HepG2 (cell line): Measurements from ENCODE around the gene OR2F2. TPM values are rescaled to one million over a fixed set of nuclear protein-coding genes. Genes with fewer than 3 reads are reported as not detected.

Source experiments
- ATF7-NPFF ChIP-seq: sonication (generic); formaldehyde crosslinking; IDR thresholded peaks from 2 replicates; pipeline ENCODE4 v1.8.1; 2023; ENCODE audit warnings: mild to moderate bottlenecking, low read depth, missing genetic modification reagents, moderate library complexity
- BRCA1 ChIP-seq: sonication (generic); formaldehyde crosslinking; IDR thresholded peaks from 2 replicates; pipeline ENCODE4 v1.4.0; 2020; ENCODE audit warnings: missing genetic modification reagents
- CCDC6 ChIP-seq: sonication (generic); formaldehyde crosslinking; IDR thresholded peaks from 2 replicates; pipeline ENCODE4 v1.8.1; 2022; ENCODE audit warnings: mild to moderate bottlenecking, missing genetic modification reagents, moderate library complexity
- DZIP1 ChIP-seq: sonication (generic); formaldehyde crosslinking; IDR thresholded peaks from 2 replicates; pipeline ENCODE4 v1.5.0; 2020; ENCODE audit warnings: mild to moderate bottlenecking, missing genetic modification reagents
- ELF1 ChIP-seq: sonication (generic); formaldehyde crosslinking; IDR thresholded peaks from 2 replicates; pipeline ENCODE4 v1.4.0; 2020; ENCODE audit warnings: missing genetic modification reagents
- HES4 ChIP-seq: sonication (generic); formaldehyde crosslinking; IDR thresholded peaks from 2 replicates; pipeline ENCODE4 v1.9.0; 2021; ENCODE audit warnings: mild to moderate bottlenecking, missing genetic modification reagents, borderline replicate concordance
- MAF1 ChIP-seq: sonication (generic); formaldehyde crosslinking; IDR thresholded peaks from 2 replicates; pipeline ENCODE4 v1.5.0; 2020; ENCODE audit warnings: missing genetic modification reagents, borderline replicate concordance
- MZF1 ChIP-seq: sonication (generic); formaldehyde crosslinking; IDR thresholded peaks from 2 replicates; pipeline ENCODE4 v1.8.1; 2023; ENCODE audit warnings: mild to moderate bottlenecking, missing genetic modification reagents, borderline replicate concordance
- NR2F6 ChIP-seq, 2 experiments: IDR thresholded peaks; 2 replicates each; pipeline ENCODE4 v1.6.1; 2016; ENCODE audit warnings: antibody characterized with exemption in 1 of 2, mild to moderate bottlenecking in 1 of 2
- RAD51 ChIP-seq: fragments of 450-650 bp; IDR thresholded peaks from 2 replicates; pipeline ENCODE4 v1.6.1; 2016; ENCODE audit warnings: borderline replicate concordance
- RFXAP ChIP-seq: sonication (generic); formaldehyde crosslinking; IDR thresholded peaks from 2 replicates; pipeline ENCODE4 v1.4.0; 2020; ENCODE audit warnings: missing genetic modification reagents, borderline replicate concordance
- ZFP37 ChIP-seq: sonication (generic); formaldehyde crosslinking; IDR thresholded peaks from 2 replicates; pipeline ENCODE4 v1.4.0; 2020; ENCODE audit warnings: missing genetic modification reagents, borderline replicate concordance
- ZFP62 ChIP-seq: sonication (generic); formaldehyde crosslinking; IDR thresholded peaks from 2 replicates; pipeline ENCODE4 v1.4.0; 2020; ENCODE audit warnings: missing genetic modification reagents
- ZKSCAN8 ChIP-seq: IDR thresholded peaks from 2 replicates; pipeline ENCODE4 v1.6.1; 2016; ENCODE audit warnings: borderline replicate concordance, missing genetic modification reagents, missing compliant biosample characterization
- ZMYM3 ChIP-seq: sonication (generic); formaldehyde crosslinking; IDR thresholded peaks from 2 replicates; pipeline ENCODE4 v1.5.1; 2020; ENCODE audit warnings: mild to moderate bottlenecking, missing genetic modification reagents
- ZNF10 ChIP-seq: sonication (generic); formaldehyde crosslinking; IDR thresholded peaks from 2 replicates; pipeline ENCODE4 v1.4.0; 2020; ENCODE audit warnings: mild to moderate bottlenecking, low read depth, missing genetic modification reagents, borderline replicate concordance
- ZNF143 ChIP-seq: sonication (generic); formaldehyde crosslinking; IDR thresholded peaks from 2 replicates; pipeline ENCODE4 v1.4.0; 2020; ENCODE audit warnings: missing genetic modification reagents
- ZNF329 ChIP-seq: sonication (generic); formaldehyde crosslinking; IDR thresholded peaks from 2 replicates; pipeline ENCODE4 v1.9.0; 2021; ENCODE audit warnings: low read depth, mild to moderate bottlenecking, missing genetic modification reagents
- ZNF33B ChIP-seq: sonication (generic); formaldehyde crosslinking; IDR thresholded peaks from 2 replicates; pipeline ENCODE4 v1.5.1; 2020; ENCODE audit warnings: mild to moderate bottlenecking, missing genetic modification reagents
- ZNF382 ChIP-seq: sonication (generic); formaldehyde crosslinking; IDR thresholded peaks from 2 replicates; pipeline ENCODE4 v1.5.0; 2020; ENCODE audit warnings: missing genetic modification reagents, mild to moderate bottlenecking, borderline replicate concordance
- ZNF446 ChIP-seq: sonication (generic); formaldehyde crosslinking; IDR thresholded peaks from 2 replicates; pipeline ENCODE4 v1.5.0; 2020; ENCODE audit warnings: mild to moderate bottlenecking, missing genetic modification reagents
- ZNF546 ChIP-seq: sonication (generic); formaldehyde crosslinking; conservative IDR thresholded peaks from 2 replicates; pipeline ENCODE4 v1.8.1; 2023; ENCODE audit warnings: mild to moderate bottlenecking, missing genetic modification reagents
- ZNF597 ChIP-seq: sonication (generic); formaldehyde crosslinking; IDR thresholded peaks from 2 replicates; pipeline ENCODE4 v1.5.0; 2020; ENCODE audit warnings: missing genetic modification reagents
- ZNF598 ChIP-seq: sonication (generic); formaldehyde crosslinking; IDR thresholded peaks from 2 replicates; pipeline ENCODE4 v1.5.1; 2020; ENCODE audit warnings: mild to moderate bottlenecking, missing genetic modification reagents, borderline replicate concordance
- ZNF678 ChIP-seq: sonication (generic); formaldehyde crosslinking; IDR thresholded peaks from 2 replicates; pipeline ENCODE4 v1.4.0; 2020; ENCODE audit warnings: mild to moderate bottlenecking, missing genetic modification reagents
- polyA plus RNA-seq, 8 experiments: library from polyadenylated mRNA; depleted of rRNA in 3 of 8; stranded (reverse) in 7 of 8; unstranded in 1 of 8; fragments of >200 nt; fragmentation: Illumina TruSeq in 4 of 8; extraction: Trizol in 4 of 8; gene quantifications; 2 replicates each; pipeline versions ENCODE4 v1.2.1 to v1.2.3, GENCODE V29; 2011 to 2016; ENCODE audit warnings: low read depth in 4 of 8, missing spikeins in 1 of 8, mixed read lengths in 1 of 8; ENCODE audit not compliant: insufficient read depth in 1 of 8
- total RNA-seq, 5 experiments: library from RNA; depleted of rRNA; stranded (reverse); fragments of >200 nt; fragmentation: Illumina TruSeq; extraction: Trizol; gene quantifications; 2 replicates each; pipeline ENCODE4 v1.2.3, GENCODE V29; 2016; ENCODE audit warnings: low read depth in 1 of 5
- TF ChIP-seq, protein P1 (sequence below): sonication (generic); formaldehyde crosslinking; IDR thresholded peaks from 2 replicates; pipeline ENCODE4 v1.5.1; 2020; ENCODE audit warnings: missing genetic modification reagents, mild to moderate bottlenecking, borderline replicate concordance
- TF ChIP-seq, protein P2 (sequence below), 2 experiments: fragments of 450-650 bp in 1 of 2; sonication (generic) in 1 of 2; formaldehyde crosslinking; IDR thresholded peaks; 2 replicates each; pipeline versions ENCODE4 v1.5.0 to v1.8.0; 2020 to 2022; ENCODE audit warnings: mild to moderate bottlenecking in 1 of 2, missing genetic modification reagents in 1 of 2

Gene OR2F2
- total and polyA plus RNA-seq, 2 of the 13 experiments (the other 11 are each of a cell fraction or from before 2014, with no cell fraction given): 0.13 TPM; not detected in 1

- no peak for TF ChIP-seq ZNF33B
- TF ChIP-seq ZNF143 (CRISPR knock-in tag): no peak
- TF ChIP-seq ZFP62 (CRISPR knock-in tag): no peak
- TF ChIP-seq ZMYM3 (CRISPR knock-in tag): peak; percentile 90
- no peak for TF ChIP-seq ZNF10 (CRISPR knock-in tag)
- no peak for TF ChIP-seq ZNF597 (CRISPR knock-in tag)
- no peak for TF ChIP-seq ZNF382 (CRISPR knock-in tag)
- TF ChIP-seq CCDC6 (CRISPR knock-in tag): 0 out of 2 replicates have a peak, but pooled peaks have one; percentile 41
- TF ChIP-seq ZNF329 (CRISPR knock-in tag): no peak
- TF ChIP-seq, protein P1, sequence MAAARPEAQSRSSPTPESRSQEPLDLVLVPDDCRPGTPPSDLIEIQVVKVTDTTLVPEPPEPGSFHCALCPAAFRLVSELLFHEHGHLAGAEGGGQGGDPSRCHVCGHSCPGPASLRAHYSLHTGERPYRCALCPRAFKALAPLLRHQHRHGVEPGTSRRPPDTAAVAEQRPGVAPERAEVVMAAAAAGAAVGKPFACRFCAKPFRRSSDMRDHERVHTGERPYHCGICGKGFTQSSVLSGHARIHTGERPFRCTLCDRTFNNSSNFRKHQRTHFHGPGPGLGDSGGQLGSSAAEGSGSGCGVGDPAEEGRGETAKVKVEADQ (CRISPR knock-in tag): no peak
- no peak for TF ChIP-seq HES4 (CRISPR knock-in tag)
- TF ChIP-seq ZKSCAN8 (CRISPR knock-in tag): peak; percentile 83
- TF ChIP-seq ZNF446 (CRISPR knock-in tag): no peak
- no peak for TF ChIP-seq MZF1
- TF ChIP-seq ZNF598 (CRISPR knock-in tag): no peak
- peak; percentile 40; the same call in 1 of the 2 replicates for TF ChIP-seq RFXAP (CRISPR knock-in tag)
- no peak for TF ChIP-seq MAF1 (CRISPR knock-in tag)
- TF ChIP-seq, protein P2, sequence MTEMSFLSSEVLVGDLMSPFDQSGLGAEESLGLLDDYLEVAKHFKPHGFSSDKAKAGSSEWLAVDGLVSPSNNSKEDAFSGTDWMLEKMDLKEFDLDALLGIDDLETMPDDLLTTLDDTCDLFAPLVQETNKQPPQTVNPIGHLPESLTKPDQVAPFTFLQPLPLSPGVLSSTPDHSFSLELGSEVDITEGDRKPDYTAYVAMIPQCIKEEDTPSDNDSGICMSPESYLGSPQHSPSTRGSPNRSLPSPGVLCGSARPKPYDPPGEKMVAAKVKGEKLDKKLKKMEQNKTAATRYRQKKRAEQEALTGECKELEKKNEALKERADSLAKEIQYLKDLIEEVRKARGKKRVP (CRISPR knock-in tag; IDR thresholded peaks at IDR 0.05): peak in 1 of 2 experiments; percentile 89; a peak in 2 of 4 replicates
- no peak for TF ChIP-seq BRCA1 (CRISPR knock-in tag)
- no peak for TF ChIP-seq ZFP37 (CRISPR knock-in tag)
- peak; percentile 93 for TF ChIP-seq NR2F6 (IDR thresholded peaks at IDR 0.05)
- TF ChIP-seq NR2F6 (CRISPR knock-in tag; IDR thresholded peaks at IDR 0.05): peak; percentile 97
- no peak for TF ChIP-seq ATF7-NPFF (CRISPR knock-in tag)
- no peak for TF ChIP-seq ZNF546
- TF ChIP-seq ZNF678 (CRISPR knock-in tag): no peak
- TF ChIP-seq RAD51: no peak
- TF ChIP-seq DZIP1: no peak
- TF ChIP-seq ELF1 (CRISPR knock-in tag): peak; percentile 54
These were observed 28.1 kb upstream of the OR2F2 start (continued) for GRCh38 chr7:143906895-143907294.
